Lower leg skin (tissue), 4 donors: ENCODE measurements around the gene OBP2A. TPM values are rescaled to one million over a fixed set of nuclear protein-coding genes. Genes with fewer than 3 reads are reported as not detected.

Source experiments
- DNase-seq, 2 donors: peaks; one replicate each; pipeline ENCODE4 v3.0.0-alpha.2; 2019; ENCODE audit warnings: low spot score in 2 of 2
- H3K4me3 ChIP-seq: fragments of 200-600 bp; sonication (generic); 2 replicates; pipeline ENCODE4 v1.5.1; 2017; ENCODE audit warnings: mild to moderate bottlenecking, low read depth; ENCODE audit not compliant: poor library complexity, severe bottlenecking
- POLR2A ChIP-seq, 2 donors: fragments of 450-650 bp; IDR thresholded peaks; one replicate each; pipeline ENCODE4 v1.6.1; 2016 to 2017; ENCODE audit warnings: antibody characterized with exemption in 2 of 2, mild to moderate bottlenecking in 1 of 2, moderate library complexity in 1 of 2
- WGBS, 2 donors: methylation state at CpG; one replicate each; pipeline ENCODE4 v1.1.5; 2018; 5-methylcytosine and 5-hydroxymethylcytosine counted together
- intact Hi-C: fragments of 100-400 bp; cut with DNase I; formaldehyde crosslinking; loops from one replicate; pipeline ENCODE4 v1.15.0; 2023; ENCODE audit warnings: low total_unique reads
- total RNA-seq, 4 donors: library from RNA; depleted of rRNA; stranded (reverse); fragments of >200 nt; gene quantifications; one replicate each; pipeline ENCODE4 v1.1.0, GENCODE V29; 2016
- TF ChIP-seq, protein P1 (sequence below), 3 donors: fragments of 450-650 bp; IDR thresholded peaks; one replicate each; pipeline ENCODE4 v1.5.1; 2016; ENCODE audit warnings: antibody characterized with exemption in 3 of 3, mild to moderate bottlenecking in 3 of 3, moderate library complexity in 2 of 3

Gene OBP2A
- total RNA-seq, 4 donors from 2014 or later: 4.7 to 6.6 TPM; not detected in 2

DNA sequence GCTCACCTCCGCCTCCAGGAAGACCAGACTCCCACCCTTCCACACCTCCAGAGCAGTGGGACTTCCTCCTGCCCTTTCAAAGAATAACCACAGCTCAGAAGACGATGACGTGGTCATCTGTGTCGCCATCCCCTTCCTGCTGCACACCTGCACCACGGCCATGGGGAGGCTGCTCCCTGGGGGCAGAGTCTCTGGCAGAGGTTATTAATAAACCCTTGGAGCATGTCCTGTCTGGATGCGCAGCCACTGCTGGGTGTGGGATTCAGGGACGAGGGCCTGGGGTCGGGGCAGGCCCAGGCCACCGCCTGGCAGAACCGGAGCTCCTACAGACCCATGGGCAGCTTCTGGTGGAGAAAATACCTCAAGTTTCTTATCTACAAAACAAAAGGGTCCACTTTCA, 20.6 kb downstream of the OBP2A start:
- intact Hi-C loops: no loop called here
- TF ChIP-seq, protein P1, sequence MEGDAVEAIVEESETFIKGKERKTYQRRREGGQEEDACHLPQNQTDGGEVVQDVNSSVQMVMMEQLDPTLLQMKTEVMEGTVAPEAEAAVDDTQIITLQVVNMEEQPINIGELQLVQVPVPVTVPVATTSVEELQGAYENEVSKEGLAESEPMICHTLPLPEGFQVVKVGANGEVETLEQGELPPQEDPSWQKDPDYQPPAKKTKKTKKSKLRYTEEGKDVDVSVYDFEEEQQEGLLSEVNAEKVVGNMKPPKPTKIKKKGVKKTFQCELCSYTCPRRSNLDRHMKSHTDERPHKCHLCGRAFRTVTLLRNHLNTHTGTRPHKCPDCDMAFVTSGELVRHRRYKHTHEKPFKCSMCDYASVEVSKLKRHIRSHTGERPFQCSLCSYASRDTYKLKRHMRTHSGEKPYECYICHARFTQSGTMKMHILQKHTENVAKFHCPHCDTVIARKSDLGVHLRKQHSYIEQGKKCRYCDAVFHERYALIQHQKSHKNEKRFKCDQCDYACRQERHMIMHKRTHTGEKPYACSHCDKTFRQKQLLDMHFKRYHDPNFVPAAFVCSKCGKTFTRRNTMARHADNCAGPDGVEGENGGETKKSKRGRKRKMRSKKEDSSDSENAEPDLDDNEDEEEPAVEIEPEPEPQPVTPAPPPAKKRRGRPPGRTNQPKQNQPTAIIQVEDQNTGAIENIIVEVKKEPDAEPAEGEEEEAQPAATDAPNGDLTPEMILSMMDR (IDR thresholded peaks at IDR 0.05): no peak
- TF ChIP-seq POLR2A (IDR thresholded peaks at IDR 0.05): no peak
- peak in 1 of 2 donors; percentile 65 for DNase-seq
- WGBS, 2 donors: 46 to 50% methylated on average over 10 of the region's 10 CpGs
- no peak overlapping the region for H3K4me3 ChIP-seq

GRCh38 chr9:135567311-135567710, 21.4 kb downstream of the OBP2A start:
- intact Hi-C loops: no loop called here
- DNase-seq: peak in 1 of 2 donors; percentile 18
- 62 to 66% methylated on average over 9 of the region's 9 CpGs for WGBS, 2 donors
- H3K4me3 ChIP-seq: no peak overlapping the region
- TF ChIP-seq POLR2A (IDR thresholded peaks at IDR 0.05): no peak
- TF ChIP-seq, protein P1 (IDR thresholded peaks at IDR 0.05): no peak

- 92 to 94% methylated on average over 6 of the region's 6 CpGs for WGBS, 2 donors
- no peak for TF ChIP-seq POLR2A (IDR thresholded peaks at IDR 0.05)
- TF ChIP-seq, protein P1 (IDR thresholded peaks at IDR 0.05): no peak
- no peak for DNase-seq
- intact Hi-C loops: no loop called here
- no peak overlapping the region for H3K4me3 ChIP-seq
These were observed 22.1 kb downstream of the OBP2A start for GRCh38 chr9:135568026-135568425.

DNA sequence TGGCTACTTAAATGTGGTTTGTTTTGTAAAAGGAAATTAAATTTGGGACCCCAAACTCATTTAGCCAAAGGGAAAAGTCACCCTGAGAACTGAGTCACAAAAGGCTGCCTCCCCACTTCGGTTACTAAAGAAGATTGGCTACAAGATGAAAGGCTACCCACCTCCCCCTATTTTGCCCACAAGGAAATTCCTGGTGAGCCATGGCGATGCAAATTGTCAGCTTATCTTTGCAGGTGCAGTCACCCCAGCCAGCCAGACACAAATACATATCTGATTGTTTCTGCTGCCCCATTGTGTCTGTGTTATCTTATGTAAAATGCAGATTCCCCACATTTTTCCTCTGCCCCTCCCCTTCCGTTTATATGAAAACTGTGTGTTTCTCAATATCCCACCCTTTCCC, 24.5 kb downstream of the OBP2A start:
- TF ChIP-seq POLR2A (IDR thresholded peaks at IDR 0.05): no peak
- TF ChIP-seq, protein P1 (IDR thresholded peaks at IDR 0.05): no peak
- intact Hi-C loops: no loop called here
- peak in 1 of 2 donors; percentile 74 for DNase-seq
- H3K4me3 ChIP-seq: no peak overlapping the region
- 36 to 37% methylated on average over 3 of the region's 3 CpGs for WGBS, 2 donors

DNA sequence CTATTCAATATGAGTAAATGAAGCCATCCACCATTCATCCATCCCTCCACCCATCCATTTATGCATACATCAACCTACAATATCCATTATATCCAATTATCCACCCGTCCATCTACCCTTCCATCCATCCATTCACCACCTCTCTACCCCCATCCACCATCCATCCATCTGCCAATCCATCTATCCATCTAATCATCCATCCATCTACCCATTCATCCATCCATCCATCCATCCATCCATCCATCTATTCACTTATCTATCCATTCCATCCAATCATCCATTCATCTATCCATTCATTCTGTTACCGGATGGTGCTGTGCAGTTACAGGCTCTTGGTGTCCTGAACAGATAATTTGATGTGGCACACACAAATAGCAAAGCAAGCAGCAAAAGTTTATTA, 26.3 kb downstream of the OBP2A start:
- intact Hi-C loops: no loop called here
- WGBS, 2 donors: 81% methylated on average over 2 of the region's 2 CpGs

GRCh38 chr9:135573124-135573523, 27.2 kb downstream of the OBP2A start:
- TF ChIP-seq, protein P1 (IDR thresholded peaks at IDR 0.05): no peak
- TF ChIP-seq POLR2A (IDR thresholded peaks at IDR 0.05): no peak
- WGBS, 2 donors: 77 to 83% methylated on average over 1 of the region's 1 CpG
- H3K4me3 ChIP-seq: no peak overlapping the region
- intact Hi-C loops: no loop called here
- no peak for DNase-seq

More for the DNA sequence above, 26.3 kb downstream of the OBP2A start:
- no peak overlapping the region for H3K4me3 ChIP-seq
- no peak for TF ChIP-seq POLR2A (IDR thresholded peaks at IDR 0.05)
- TF ChIP-seq, protein P1 (IDR thresholded peaks at IDR 0.05): no peak
- no peak for DNase-seq
